HepG2 (cell line): ENCODE measurements around the gene RHOBTB1. TPM values are rescaled to one million over a fixed set of nuclear protein-coding genes. Genes with fewer than 3 reads are reported as not detected.

ENCODE experiments used
- ATAC-seq: fragments of 200-7000 bp; cut with Tn5 transposase; 3 replicates; pipeline ENCODE4 v1.9.1; 2020; ENCODE audit warnings: mild to moderate bottlenecking, moderate library complexity
- BruUV-seq: library from RNA; stranded (reverse); fragments of 400-500 nt; replicated peaks from 2 replicates; lab custom pipeline; 2021; lab: Mats Ljungman, UMichigan
- CTCF ChIA-PET: fragments of 300-600 bp; formaldehyde crosslinking; extraction: SDS; loops from one replicate; lab custom pipeline; 2021; ENCODE audit warnings: low total read pairs, inconsistent platforms, low intra/inter-chr PET ratio; lab: Yijun Ruan, JAX
- POLR2A ChIA-PET: fragments of 350-600 bp; sonication (Branson Sonifier 250); formaldehyde crosslinking; loops from one replicate; lab custom pipeline; 2020; ENCODE audit warnings: antibody characterized with exemption, inconsistent platforms; lab: Yijun Ruan, JAX
- DNase-seq: peaks from one replicate; pipeline ENCODE4 v3.0.0-alpha.2; 2015; ENCODE audit warnings: low spot score
- FAIRE-seq: peaks from 3 replicates; lab custom pipeline; 2011; peaks lifted over from hg19 to GRCh38; lab: Jason Lieb, UNC
- H2AFZ ChIP-seq: one replicate; pipeline ENCODE4 v1.6.1; 2011; ENCODE audit warnings: low read length, inconsistent platforms
- H3K27ac ChIP-seq: fragments of 300-600 bp; 3 replicates; pipeline ENCODE4 v1.8.0; 2011; ENCODE audit warnings: mixed run types, mild to moderate bottlenecking, mixed read lengths, low read length, inconsistent platforms; ENCODE audit not compliant: insufficient read depth; ENCODE audit errors: extremely low read length
- H3K27me3 ChIP-seq, 2 experiments: fragments of 200-600 bp in 1 of 2; 2 replicates in 1 of 2; 3 replicates in 1 of 2; pipeline versions ENCODE4 v1.6.0 to v1.8.0; 2011; ENCODE audit warnings: low read length in 2 of 2, mild to moderate bottlenecking in 2 of 2, moderate library complexity in 2 of 2, inconsistent platforms in 1 of 2; ENCODE audit not compliant: insufficient read depth in 2 of 2, control insufficient read depth in 1 of 2
- H3K36me3 ChIP-seq, 2 experiments: fragments of 200-600 bp in 1 of 2; replicated peaks in 1 of 2; 2 replicates in 1 of 2; 3 replicates in 1 of 2; pipeline versions ENCODE4 v1.5.1 to v1.8.0; 2011; ENCODE audit warnings: low read length in 2 of 2, inconsistent platforms in 1 of 2; ENCODE audit not compliant: insufficient read depth in 2 of 2, control insufficient read depth in 1 of 2
- H3K4me1 ChIP-seq: 2 replicates; pipeline ENCODE4 v1.5.1; 2012; ENCODE audit warnings: low read length, inconsistent platforms; ENCODE audit not compliant: insufficient read depth
- H3K4me2 ChIP-seq: 2 replicates; pipeline ENCODE4 v1.6.0; 2011; ENCODE audit warnings: low read depth, low read length, inconsistent platforms
- H3K4me3 ChIP-seq, 3 experiments: fragments of 200-600 bp in 1 of 3; sonication (generic), shearing (Covaris generic) in 1 of 3; replicated peaks in 1 of 3; 2 replicates each; pipeline ENCODE4 v1.5.1; 2011 to 2016; ENCODE audit warnings: low read length in 3 of 3, inconsistent platforms in 2 of 3, low read depth in 2 of 3, mild to moderate bottlenecking in 2 of 3, control low read depth in 1 of 3, mixed read lengths in 1 of 3; ENCODE audit not compliant: insufficient read depth in 1 of 3
- H3K79me2 ChIP-seq: one replicate; pipeline ENCODE4 v1.6.1; 2011; ENCODE audit warnings: low read length, inconsistent platforms; ENCODE audit not compliant: insufficient read depth
- H3K9ac ChIP-seq: 2 replicates; pipeline ENCODE4 v1.6.0; 2011; ENCODE audit warnings: mild to moderate bottlenecking, low read depth, low read length, inconsistent platforms; ENCODE audit not compliant: insufficient read depth
- H3K9me3 ChIP-seq: 2 replicates; pipeline ENCODE4 v1.5.1; 2012; ENCODE audit warnings: mild to moderate bottlenecking, low read length
- H4K20me1 ChIP-seq: 2 replicates; pipeline ENCODE4 v1.6.0; 2011; ENCODE audit warnings: inconsistent platforms, mild to moderate bottlenecking, low read length, moderate library complexity; ENCODE audit not compliant: insufficient read depth
- HDAC2 ChIP-seq: sonication (generic); formaldehyde crosslinking; IDR thresholded peaks from 2 replicates; pipeline ENCODE4 v1.4.0; 2020; ENCODE audit warnings: missing genetic modification reagents
- KDM2A ChIP-seq: sonication (generic); formaldehyde crosslinking; IDR thresholded peaks from 2 replicates; pipeline ENCODE4 v1.4.0; 2020; ENCODE audit warnings: low read depth, missing genetic modification reagents, borderline replicate concordance
- MAFF ChIP-seq: IDR thresholded peaks from 2 replicates; pipeline ENCODE4 v1.6.1; 2011; ENCODE audit warnings: low read depth, low read length, improper control_type of control experiment
- NFE2L1 ChIP-seq: sonication (generic); formaldehyde crosslinking; IDR thresholded peaks from 2 replicates; pipeline ENCODE4 v1.4.0; 2020; ENCODE audit warnings: missing genetic modification reagents, mild to moderate bottlenecking, borderline replicate concordance
- SRF ChIP-seq: IDR thresholded peaks from 2 replicates; pipeline ENCODE4 v1.6.1; 2011; ENCODE audit warnings: mild to moderate bottlenecking, low read depth, low read length, moderate library complexity
- ZBTB2 ChIP-seq: sonication (generic); formaldehyde crosslinking; IDR thresholded peaks from 2 replicates; pipeline ENCODE4 v1.8.0; 2022; ENCODE audit warnings: low read depth, missing genetic modification reagents
- ZFP82 ChIP-seq: sonication (generic); formaldehyde crosslinking; IDR thresholded peaks from 2 replicates; pipeline ENCODE4 v1.5.1; 2020; ENCODE audit warnings: mild to moderate bottlenecking, missing genetic modification reagents, borderline replicate concordance
- ZNF225 ChIP-seq: sonication (generic); formaldehyde crosslinking; IDR thresholded peaks from 2 replicates; pipeline ENCODE4 v1.4.0; 2020; ENCODE audit warnings: mild to moderate bottlenecking, missing genetic modification reagents
- ZNF232 ChIP-seq: sonication (generic); formaldehyde crosslinking; IDR thresholded peaks from 2 replicates; pipeline ENCODE4 v1.4.0; 2020; ENCODE audit warnings: missing genetic modification reagents, borderline replicate concordance
- ZNF460 ChIP-seq: sonication (generic); formaldehyde crosslinking; IDR thresholded peaks from 2 replicates; pipeline ENCODE4 v1.5.1; 2020; ENCODE audit warnings: missing genetic modification reagents, mild to moderate bottlenecking, borderline replicate concordance
- ZNF768 ChIP-seq: sonication (generic); formaldehyde crosslinking; IDR thresholded peaks from 2 replicates; pipeline ENCODE4 v1.4.0; 2020; ENCODE audit warnings: missing genetic modification reagents
- WGBS: methylation state at CpG from one replicate; pipeline ENCODE4 v1.1.6; 2017; ENCODE audit warnings: low lambda C conversion rate; 5-methylcytosine and 5-hydroxymethylcytosine counted together
- in situ Hi-C: cut with HindIII; loops from 2 replicates; pipeline ENCODE4 v1.10.0; 2017; ENCODE audit warnings: low pct_unique_long_range_greater_than_20kb; ENCODE audit not compliant: extremely low pct_ligation_motif_present
- intact Hi-C: fragments of 100-400 bp; cut with micrococcal nuclease; formaldehyde crosslinking; loops from one replicate; pipeline ENCODE4 v1.10.0; 2022; ENCODE audit not compliant: unreplicated experiment
- polyA plus RNA-seq, 8 experiments: library from polyadenylated mRNA; depleted of rRNA in 3 of 8; stranded (reverse) in 7 of 8; unstranded in 1 of 8; fragments of >200 nt; fragmentation: Illumina TruSeq in 4 of 8; extraction: Trizol in 4 of 8; gene quantifications; 2 replicates each; pipeline versions ENCODE4 v1.2.1 to v1.2.3, GENCODE V29; 2011 to 2016; ENCODE audit warnings: low read depth in 4 of 8, missing spikeins in 1 of 8, mixed read lengths in 1 of 8; ENCODE audit not compliant: insufficient read depth in 1 of 8
- total RNA-seq, 5 experiments: library from RNA; depleted of rRNA; stranded (reverse); fragments of >200 nt; fragmentation: Illumina TruSeq; extraction: Trizol; gene quantifications; 2 replicates each; pipeline ENCODE4 v1.2.3, GENCODE V29; 2016; ENCODE audit warnings: low read depth in 1 of 5

Gene RHOBTB1
- total and polyA plus RNA-seq, 2 of the 13 experiments (the other 11 are each of a cell fraction or from before 2014, with no cell fraction given): 18.8 to 59.5 TPM

- ChIA-PET POLR2A (no interaction called here), CTCF (no interaction called here)
- intact Hi-C loops: no loop called here
- TSS peak; percentile 20 for BruUV-seq
- H4K20me1 ChIP-seq: no peaks in the 10 kb centered on the region
- FAIRE-seq (no peak), ATAC-seq (no peak)
- H3K36me3 ChIP-seq: peaks cover 12 to 18% of the 10 kb centered on the region in 2 experiments
- no peaks in the 10 kb centered on the region for H3K27me3 ChIP-seq
- no peak overlapping the region for H3K4me3 ChIP-seq
- H3K27ac ChIP-seq: no peak overlapping the region
- H3K79me2 ChIP-seq: no peaks in the 10 kb centered on the region
- no peak overlapping the region for H3K4me2 ChIP-seq
- no peak overlapping the region for H3K9ac ChIP-seq
- no peaks in the 10 kb centered on the region for H3K9me3 ChIP-seq
- TF ChIP-seq ZNF225 (CRISPR knock-in tag) (no peak), ZBTB2 (CRISPR knock-in tag) (no peak), ZNF460 (CRISPR knock-in tag) (no peak), NFE2L1 (CRISPR knock-in tag) (no peak), HDAC2 (no peak), MAFF (no peak), ZNF768 (CRISPR knock-in tag) (no peak), KDM2A (CRISPR knock-in tag) (no peak), ZNF232 (CRISPR knock-in tag) (no peak), SRF (no peak), ZFP82 (CRISPR knock-in tag) (no peak)
- TF ChIP-seq, all 625 proteins: peak for 0
- H2AFZ ChIP-seq: no peak overlapping the region
- no peaks in the 10 kb centered on the region for H3K4me1 ChIP-seq
- 98% methylated on average over 8 of the region's 8 CpGs for whole genome bisulfite sequencing
- in situ Hi-C loops: no loop called here
- no peak for DNase-seq
Observed at GRCh38 chr10:60871215-60871614, 72.8 kb downstream of the RHOBTB1 start.
